Renal cortical epithelial cell (primary cell): ENCODE results near the gene TINAGL1. TPM values are rescaled to one million over a fixed set of nuclear protein-coding genes. Genes with fewer than 3 reads are reported as not detected.
A peak's percentile ranks its signal among the peaks of the same experiment; 100 is the strongest.
"Not testable (repeated sequence)": the region's sequence is repeated elsewhere in the genome, so short reads cannot be mapped to it uniquely, and the experiment has no call there.

Experiments
- DNase-seq: peaks from one replicate; pipeline ENCODE4 v3.0.0-alpha.2; 2011; ENCODE audit warnings: low read depth
- total RNA-seq: library from RNA; depleted of rRNA; stranded (reverse); fragments of >200 nt; gene quantifications from 2 replicates; pipeline ENCODE4 v1.2.3, GENCODE V29; 2014

Gene TINAGL1
- total RNA-seq, 1 donor from 2014 or later = 168 TPM

DNA sequence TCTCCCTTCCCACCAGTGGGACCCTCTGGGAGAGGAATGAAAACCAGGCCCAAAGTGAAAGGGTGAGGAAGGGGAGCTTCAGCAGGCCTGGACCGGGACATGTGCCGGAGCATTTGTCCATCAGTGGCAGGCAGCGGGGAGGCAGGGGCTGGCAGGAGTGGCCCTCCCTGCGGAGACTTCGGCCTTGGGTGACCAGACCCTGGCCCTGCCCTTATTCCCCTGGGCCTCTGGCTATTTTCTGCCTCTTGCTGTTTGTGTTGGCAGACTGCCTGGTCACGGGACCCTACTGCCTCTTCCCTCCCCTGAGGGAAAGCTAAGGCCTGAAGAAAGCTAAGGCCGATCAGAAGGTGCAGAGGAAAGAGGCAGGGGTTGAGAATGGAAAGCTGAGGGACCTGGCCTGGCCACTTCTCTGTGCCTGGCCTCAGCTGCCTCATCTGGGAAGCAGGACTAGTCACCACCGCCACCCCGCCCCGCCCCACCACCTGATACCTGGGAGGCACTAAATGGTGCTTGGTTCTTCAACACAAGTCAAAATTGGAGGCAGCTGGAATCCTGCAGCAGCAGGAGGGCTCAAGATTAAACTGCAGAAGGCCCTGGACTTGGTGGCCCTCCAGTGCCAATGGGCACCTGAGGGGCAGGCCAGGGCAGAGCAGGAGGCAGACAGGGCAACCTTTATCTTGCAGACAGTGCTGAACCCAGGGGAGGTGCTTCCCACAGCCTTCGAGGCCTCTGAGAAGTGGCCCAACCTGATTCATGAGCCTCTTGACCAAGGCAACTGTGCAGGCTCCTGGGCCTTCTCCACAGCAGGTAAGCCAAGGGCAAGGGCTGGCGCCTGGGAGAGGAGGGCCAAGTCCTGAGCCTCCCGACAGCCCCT is 7.9 kb downstream of the TINAGL1 start:
- DNase-seq = peak; percentile 77

DNA sequence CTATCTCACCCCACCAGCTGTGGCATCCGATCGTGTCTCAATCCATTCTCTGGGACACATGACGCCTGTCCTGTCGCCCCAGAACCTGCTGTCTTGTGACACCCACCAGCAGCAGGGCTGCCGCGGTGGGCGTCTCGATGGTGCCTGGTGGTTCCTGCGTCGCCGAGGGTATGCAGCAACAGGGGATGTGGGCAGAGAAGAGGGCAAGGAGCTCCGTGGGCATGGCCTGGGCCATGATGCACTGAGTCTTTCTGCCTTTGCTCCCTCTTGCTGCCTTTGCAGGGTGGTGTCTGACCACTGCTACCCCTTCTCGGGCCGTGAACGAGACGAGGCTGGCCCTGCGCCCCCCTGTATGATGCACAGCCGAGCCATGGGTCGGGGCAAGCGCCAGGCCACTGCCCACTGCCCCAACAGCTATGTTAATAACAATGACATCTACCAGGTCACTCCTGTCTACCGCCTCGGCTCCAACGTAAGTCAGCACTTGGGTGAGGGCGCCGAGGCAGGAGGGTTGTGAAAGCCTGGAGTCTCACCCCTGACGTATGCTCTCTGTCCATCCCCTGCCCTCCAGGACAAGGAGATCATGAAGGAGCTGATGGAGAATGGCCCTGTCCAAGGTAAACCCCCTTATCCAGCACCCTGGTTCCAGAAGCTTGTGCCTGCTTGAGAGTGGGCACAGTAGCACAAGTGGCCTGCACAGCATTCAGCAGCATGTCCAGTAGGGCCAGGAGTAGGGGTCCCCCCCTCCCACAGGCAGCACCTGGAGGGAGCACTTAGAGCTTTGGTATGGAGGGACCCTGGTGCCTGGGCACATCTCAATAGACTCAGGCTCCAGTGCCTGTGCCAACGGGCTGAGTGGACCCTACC is 8.8 kb downstream of the TINAGL1 start:
- no peak for DNase-seq

DNA sequence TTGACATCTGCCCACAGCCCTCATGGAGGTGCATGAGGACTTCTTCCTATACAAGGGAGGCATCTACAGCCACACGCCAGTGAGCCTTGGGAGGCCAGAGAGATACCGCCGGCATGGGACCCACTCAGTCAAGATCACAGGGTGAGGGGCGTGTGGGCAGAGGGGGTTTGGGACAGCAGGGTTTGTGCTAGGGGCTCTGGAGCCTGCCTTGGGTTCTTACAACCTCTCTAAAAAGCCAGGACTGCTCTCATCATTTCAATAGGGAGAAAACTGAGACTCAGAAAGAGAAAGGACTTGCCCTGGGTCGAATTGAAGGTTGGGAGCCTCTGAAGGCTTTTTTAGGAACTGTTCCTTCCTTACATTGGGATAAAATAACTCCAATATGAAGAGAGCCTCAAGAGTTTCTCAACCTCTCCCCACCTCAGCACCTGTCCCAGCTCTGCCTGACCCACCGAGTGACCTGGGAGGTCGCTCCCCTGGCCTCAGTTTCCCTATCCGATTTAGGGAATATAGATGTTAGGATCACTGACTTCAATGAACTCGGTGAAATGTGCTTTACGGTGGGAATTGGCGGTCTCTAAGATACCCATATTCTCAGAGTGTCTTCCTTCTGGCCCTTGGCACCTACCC is 9.5 kb downstream of the TINAGL1 start:
- no peak for DNase-seq

DNA sequence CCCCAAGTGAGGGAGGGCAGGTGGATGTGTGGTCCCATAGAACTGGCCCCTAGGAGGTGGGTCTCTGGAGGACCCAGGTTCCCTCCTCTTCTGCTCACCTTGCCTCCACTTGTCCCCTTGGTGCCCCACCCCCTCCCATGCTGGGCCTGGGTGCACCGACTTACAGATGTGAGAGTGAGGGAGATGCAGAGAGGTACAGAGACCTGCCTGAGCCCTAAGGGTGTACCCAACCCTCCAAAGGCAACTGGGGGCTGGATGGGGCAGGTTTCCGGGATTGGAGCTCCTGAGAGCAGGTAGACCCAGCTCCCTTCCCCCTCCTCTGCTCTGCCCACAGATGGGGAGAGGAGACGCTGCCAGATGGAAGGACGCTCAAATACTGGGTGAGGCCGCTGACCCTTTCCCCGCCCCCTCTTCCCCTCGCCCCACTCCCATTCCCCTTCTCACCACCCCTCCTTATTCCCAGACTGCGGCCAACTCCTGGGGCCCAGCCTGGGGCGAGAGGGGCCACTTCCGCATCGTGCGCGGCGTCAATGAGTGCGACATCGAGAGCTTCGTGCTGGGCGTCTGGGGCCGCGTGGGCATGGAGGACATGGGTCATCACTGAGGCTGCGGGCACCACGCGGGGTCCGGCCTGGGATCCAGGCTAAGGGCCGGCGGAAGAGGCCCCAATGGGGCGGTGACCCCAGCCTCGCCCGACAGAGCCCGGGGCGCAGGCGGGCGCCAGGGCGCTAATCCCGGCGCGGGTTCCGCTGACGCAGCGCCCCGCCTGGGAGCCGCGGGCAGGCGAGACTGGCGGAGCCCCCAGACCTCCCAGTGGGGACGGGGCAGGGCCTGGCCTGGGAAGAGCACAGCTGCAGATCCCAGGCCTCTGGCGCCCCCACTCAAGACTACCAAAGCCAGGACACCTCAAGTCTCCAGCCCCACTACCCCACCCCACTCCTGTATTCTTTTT is 10.3 kb downstream of the TINAGL1 start:
- DNase-seq = no peak

DNA sequence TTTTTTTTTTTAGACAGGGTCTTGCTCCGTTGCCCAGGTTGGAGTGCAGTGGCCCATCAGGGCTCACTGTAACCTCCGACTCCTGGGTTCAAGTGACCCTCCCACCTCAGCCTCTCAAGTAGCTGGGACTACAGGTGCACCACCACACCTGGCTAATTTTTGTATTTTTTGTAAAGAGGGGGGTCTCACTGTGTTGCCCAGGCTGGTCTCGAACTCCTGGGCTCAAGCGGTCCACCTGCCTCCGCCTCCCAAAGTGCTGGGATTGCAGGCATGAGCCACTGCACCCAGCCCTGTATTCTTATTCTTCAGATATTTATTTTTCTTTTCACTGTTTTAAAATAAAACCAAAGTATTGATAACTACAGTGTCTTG is 11.0 kb downstream of the TINAGL1 start:
- not testable (repeated sequence) for DNase-seq

DNA sequence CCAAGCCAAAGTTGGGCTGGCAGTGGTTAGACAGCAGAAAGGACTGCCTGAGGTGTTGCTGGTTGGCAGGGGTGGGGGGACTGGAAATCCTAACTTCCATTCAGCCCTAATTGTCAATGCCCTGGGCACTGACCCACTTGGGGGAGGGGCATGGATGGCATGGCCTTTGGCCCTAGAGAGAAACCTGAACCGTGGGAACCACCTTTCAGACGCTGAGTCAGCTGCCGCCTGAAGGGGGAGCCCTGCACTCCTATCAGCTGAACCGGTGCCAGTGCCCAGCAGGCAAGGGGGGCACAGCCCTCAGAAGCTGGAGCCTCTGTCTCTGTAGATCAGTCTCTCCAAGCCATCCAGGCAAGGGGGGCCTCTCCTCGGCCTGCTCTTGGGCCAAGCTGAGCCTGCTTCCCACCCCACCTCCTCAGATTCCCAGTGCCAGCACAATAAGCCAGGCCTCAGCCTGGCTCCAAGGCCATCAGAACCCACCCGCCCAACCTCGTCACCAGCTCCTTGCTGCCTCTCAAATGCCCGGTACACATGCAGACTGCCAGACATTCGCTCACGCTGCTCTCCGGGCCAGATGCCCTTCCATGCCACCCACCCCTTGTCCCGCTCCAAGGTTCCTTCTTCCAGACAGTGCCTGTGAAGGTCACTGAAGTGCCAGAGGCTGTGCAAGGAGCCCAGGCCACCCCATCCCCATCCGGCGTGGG is 11.6 kb downstream of the TINAGL1 start:
- peak; percentile 57 for DNase-seq

DNA sequence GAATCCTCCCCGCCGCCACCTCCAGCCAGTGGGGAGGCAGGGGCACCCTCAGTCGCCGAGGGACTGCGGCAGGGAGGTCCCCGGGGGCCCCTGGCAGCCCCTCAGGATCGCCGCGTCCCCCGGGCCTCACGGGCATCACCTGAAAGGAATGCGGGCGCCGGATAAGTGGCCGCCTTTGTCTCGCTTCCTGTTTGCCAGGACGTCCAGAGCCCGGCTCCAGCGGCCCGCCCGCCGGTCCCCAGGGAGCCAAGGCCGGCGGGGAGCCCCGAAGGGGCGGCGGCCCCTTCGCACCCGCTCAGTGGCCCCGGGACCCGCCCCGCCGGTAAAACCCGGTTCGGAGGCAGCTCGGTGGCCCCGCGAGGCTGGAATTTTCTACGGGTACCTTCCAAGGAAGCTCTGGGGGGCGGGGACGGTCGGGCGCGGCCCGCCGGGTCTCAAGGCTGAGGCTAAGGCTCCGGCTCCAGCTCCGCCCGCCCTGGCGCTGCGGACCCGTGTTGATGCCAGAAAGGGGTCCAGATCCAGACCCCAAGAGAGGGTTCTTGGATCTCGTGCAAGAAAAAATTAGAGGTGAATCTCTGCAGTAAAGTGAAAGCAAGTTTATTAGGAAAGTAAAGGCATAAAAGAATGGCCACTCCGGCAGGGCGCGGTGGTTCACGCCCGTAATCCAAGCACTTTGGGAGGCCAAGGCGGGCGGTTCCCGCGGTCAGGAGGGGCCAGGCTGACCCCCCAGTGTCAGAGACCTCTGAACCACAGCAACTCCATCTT is 12.6 kb downstream of the TINAGL1 start:
- DNase-seq = no peak

DNA sequence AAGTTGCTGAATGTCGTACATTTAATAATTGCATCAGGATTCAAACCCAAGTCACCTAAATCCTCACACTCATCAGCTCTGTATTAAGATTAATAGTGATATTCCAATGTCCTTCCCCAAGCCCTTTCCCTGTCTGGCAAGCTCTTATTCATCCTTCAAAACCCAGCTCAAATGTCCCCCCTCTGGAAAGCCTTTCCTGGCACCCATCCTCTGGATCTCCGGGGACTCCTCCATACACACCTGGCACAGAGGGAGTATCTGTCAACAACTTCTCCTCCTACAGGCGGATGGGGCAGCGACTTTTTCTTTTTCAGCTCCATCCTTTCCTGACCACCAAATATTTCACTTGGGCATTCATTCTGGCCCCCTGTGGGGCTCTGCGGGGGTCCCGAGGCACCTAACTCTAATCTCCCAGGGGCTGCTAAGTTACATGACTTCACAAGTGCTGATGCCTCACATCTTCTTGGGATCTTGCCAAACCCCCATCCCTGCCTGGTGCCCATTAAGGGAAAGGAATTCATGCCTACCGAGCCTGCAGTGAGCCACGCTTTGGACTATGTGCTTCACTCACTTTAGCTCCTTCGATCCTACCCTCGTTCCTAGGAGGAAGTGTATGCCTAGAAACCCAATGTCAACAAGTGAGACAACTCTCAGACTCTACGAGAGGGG is 15.2 kb downstream of the TINAGL1 start:
- peak; percentile 96 for DNase-seq

DNA sequence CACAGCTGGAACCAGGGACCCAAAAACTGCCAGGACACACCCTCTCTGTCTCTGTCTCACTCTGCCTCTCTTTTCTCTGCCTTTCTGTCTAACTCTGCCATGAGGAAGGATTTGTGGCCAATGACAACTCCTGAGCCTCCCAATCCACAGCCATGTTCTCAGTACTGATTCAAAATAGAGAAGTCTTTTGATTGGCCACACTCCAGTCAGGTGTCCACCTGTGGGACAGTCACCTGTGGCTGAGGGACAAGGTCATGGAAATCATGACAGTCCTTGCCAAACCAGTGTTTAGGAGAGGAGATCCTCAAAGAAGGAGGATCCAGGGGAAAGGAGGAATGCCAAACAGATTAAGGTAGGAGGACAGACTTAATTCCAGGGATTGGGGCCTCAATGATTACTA is 15.8 kb downstream of the TINAGL1 start:
- DNase-seq = no peak

DNA sequence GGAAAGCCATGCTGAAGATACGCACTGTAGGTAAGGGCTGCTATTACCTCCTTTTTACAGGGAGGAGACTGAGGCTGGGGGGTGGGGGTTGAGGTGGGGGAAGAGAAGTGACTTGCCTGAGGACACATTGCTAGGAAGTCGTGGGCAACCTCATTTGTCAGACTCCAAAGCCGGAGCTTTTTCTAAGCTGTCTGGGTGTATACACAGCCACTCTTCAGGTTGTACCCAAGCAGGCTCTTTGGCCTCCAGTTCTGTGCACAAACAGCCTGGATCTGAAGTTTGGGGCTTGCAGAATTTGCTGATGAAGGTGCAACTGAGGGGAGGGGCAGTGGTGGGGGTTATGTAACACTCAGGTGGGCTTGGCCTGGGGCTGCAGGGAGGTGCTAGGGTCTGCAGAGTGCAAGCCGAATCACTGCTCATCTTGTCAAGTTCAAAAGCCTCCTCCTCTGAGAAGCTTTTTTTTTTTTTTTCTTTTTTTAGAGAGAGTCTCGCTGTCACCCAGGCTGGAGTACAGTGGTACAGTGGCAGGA is 16.9 kb downstream of the TINAGL1 start:
- DNase-seq = no peak

DNA sequence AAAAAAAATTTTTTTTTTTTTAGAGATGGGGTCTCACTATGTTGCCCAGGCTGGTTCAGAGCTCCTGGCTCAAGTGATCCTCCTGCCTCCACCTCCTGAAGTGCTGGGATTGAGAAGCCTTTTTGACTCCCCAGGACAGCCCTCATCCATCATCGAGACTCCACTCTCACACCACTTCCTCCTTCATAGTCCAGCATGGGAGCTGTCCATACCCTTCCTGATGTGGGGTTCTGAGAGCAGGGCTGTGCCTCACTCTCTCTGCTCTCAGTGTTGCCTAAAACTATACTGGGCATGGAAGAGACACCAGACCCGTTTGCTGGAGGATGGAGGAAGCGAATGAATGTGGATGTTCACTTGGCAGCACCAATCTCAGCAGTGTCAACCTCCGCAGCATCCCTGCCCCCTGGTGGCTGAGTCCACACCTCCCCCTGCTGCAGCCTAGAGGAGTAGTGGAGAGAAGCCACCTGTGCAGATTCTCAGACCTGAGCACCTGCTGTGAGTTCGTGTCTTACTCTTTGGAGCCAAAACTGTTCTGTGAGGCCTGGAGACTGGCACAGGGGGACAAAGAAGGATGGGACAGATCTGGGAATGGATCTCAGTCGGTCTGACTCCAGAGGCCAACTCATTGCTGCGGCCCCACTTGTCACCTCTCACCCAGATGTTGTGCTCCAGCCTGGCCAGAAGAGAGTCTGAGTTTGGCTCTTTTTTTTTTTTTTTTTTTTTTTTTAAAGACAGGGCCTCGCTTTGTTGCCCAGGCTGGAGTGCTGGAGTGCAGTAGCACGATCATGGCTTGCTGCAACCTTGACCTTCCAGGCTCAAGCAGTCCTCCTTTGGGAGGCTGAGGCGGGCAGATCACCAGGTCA is 17.7 kb downstream of the TINAGL1 start:
- peak; percentile 60 for DNase-seq

DNA sequence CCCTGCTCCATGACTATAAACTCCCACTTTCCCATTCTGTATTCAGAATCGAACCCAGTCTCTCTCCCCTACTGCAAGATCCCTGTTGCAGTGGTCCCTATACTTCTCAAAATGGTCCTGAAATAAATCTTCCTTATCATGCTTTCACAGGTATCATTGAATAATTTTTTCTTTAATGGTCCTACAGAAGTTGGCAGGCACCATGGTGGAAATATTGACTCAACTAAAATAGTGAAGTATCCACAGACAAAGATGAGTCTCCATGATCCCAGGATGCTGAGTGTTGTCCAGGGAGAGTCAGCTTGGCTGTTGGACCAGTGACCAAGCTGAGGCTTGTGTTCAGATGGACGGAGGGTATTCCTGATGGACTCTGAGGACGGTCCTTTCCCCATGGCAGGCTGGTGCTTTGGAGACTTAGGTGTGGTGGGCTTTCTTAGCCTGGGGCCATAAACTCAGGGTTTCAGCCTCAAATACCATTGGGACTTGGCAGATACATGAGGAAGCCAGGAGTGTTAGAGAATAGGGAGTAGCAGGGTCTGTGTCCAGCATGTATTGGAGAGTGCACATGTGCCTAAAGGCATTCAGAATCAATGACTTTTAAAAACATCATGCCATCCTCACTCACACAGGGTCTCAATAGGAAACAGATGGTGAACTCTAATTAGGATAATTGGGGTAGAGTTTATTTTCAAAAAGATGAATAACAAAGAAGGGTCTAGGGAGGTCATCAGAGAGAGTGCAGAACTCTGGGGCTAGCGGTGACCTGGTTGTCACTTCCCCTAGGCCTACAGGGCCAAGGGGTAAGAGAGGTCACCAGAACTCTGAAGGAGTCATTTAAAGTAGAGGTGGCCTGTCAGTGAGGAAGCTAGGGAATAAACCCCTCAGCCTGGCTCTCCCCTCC is 19.8 kb downstream of the TINAGL1 start:
- no peak for DNase-seq

DNA sequence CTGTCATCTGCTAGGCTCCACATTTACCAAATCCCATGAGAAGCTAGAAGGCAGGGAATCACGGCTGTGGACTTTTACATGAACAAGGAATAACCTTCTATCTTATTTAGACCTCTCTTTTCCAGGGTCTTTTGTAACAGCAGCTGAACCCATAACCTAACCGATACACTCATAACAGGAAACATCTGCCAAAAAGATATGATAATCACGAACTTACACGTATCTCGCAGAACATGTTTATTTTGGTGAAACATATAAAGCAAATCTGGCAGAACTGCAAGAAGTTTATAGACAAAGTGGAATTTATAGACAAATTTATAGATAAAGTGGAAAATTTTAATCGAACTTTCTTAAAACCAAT is 20.4 kb downstream of the TINAGL1 start:
- no peak for DNase-seq

DNA sequence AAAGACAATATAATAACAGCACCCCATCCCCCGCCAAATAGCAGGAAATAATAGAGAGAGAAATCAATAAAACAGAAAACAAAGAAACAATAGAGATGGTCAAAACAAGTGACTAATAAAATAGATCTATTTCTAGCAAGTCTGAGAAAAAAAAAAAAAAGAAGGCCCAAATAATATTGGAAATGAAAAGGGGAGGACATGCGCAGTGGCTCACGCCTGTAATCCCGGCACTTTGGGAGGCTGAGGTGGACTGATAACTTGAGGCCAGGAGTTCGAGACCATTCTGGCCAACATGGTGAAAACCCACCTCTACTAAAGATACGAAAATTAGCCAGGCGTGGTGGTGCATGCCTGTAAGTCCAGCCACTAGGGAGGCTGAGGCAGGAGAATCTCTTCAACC is 22.7 kb downstream of the TINAGL1 start:
- no peak for DNase-seq

DNA sequence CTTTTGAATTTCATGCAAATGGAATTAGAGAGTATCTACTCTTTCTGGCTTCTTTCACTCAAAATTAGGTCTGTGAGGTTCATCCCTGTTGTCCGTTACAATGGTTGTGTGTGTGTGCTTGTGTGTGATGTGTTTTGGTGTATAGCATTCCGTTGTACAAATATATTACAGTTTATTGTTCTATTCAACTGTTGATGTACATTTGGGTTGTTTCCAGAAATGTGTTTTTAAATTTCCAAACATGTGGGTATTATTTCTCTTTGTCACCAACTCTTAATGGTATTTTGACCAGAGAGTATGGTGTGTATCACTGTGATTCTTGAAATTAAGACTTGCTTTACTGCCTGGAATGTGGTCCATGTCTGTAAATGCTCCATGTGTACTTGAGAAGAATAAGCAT is 24.3 kb downstream of the TINAGL1 start:
- no peak for DNase-seq

DNA sequence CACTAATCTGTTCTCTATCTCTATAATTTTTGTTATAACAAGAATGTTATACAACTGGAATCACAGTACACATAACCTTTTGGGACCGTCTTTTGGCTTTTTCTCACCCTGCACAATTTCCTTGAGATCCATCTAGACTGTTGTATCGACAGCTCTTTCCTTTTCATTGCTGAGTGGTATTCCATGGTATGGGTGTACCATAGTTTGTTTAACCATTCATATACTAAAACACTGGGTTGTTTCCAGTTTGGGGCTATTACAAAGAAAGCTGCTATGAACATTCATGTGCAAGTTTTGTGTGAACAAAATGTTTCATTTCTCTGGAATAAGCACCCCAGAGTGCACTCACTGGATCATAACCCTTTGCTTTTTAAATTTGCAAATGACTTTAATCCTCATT is 25.8 kb downstream of the TINAGL1 start:
- DNase-seq = no peak

DNA sequence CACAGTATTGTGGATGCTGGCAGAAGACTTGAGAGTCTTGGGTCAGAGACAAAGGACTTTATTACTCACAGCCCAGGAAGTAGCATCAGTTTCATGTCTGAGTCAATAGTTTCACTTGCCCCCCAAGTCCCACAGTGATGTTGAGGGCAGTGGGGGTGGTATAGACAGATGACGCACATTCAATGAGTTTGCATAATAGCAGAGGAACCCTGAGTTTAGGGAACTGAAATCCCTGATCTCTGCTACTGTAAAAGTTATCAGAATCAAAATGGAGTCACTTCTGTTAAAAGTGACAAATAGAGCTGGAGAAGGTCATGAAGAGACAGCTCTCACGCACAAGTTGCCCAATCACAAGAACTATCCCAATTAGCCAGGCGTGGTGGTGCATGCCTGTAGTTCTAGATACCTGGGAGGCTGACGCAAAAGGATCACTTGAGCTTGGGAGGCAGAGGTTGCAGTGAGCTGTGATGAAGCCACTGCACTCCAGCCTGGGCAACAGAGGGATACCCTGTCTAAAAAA is 29.7 kb downstream of the TINAGL1 start:
- no peak for DNase-seq
